Body of pancreas (tissue), 4 donors: ENCODE data around the gene COP1.

Experiments used
- CTCF ChIP-seq, 7 experiments: fragments of 450-650 bp in 4 of 7; fragments of 200-600 bp in 3 of 7; sonication (generic) in 3 of 7; IDR thresholded peaks; one replicate each; pipeline ENCODE4 v1.5.1; 2016 to 2019; ENCODE audit warnings: antibody characterized with exemption in 7 of 7
- POLR2A ChIP-seq, 3 donors: fragments of 450-650 bp; IDR thresholded peaks; one replicate each; pipeline ENCODE4 v1.6.1; 2016; ENCODE audit warnings: antibody characterized with exemption in 3 of 3, mild to moderate bottlenecking in 2 of 3

DNA sequence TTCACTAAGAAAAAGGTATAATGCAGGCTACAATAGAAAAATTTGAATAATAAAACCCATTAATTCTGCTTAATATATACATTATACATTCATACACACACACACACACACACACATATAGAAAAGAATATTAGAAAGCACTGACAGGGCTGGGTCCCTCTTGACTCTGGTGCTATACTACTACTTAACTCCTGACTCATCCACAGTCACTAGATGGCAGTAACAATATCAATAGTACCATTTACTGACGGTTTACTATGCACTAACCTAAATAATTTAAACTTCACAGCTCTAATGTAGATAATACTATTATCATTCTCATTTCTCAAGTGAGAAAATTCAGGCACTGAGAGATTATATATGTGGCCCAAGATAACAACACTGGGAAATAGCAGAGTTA is 87.5 kb downstream of the COP1 start:
- TF ChIP-seq CTCF (IDR thresholded peaks at IDR 0.05), result no peak
- no peak for TF ChIP-seq POLR2A (IDR thresholded peaks at IDR 0.05)
